H9 (cell line): ENCODE data around the gene ALDH3A2. TPM values are rescaled to one million over a fixed set of nuclear protein-coding genes. Genes with fewer than 3 reads are reported as not detected.

ENCODE experiments used
- DNase-seq: peaks from one replicate; pipeline ENCODE4 v3.0.0-alpha.2; 2017
- H2AFZ ChIP-seq: one replicate; pipeline ENCODE4 v1.6.1; 2013; ENCODE audit warnings: mild to moderate bottlenecking, low read length, control low read depth, moderate library complexity
- H2AK5ac ChIP-seq: 2 replicates; pipeline ENCODE4 v1.6.1; 2013; ENCODE audit warnings: low read length, control low read depth, mixed read lengths; ENCODE audit not compliant: insufficient read length
- H2BK120ac ChIP-seq: one replicate; pipeline ENCODE4 v1.6.1; 2013; ENCODE audit warnings: low read depth, mild to moderate bottlenecking, low read length, control low read depth, inconsistent platforms; ENCODE audit not compliant: poor library complexity, severe bottlenecking
- H2BK12ac ChIP-seq: 2 replicates; pipeline ENCODE4 v1.6.1; 2013; ENCODE audit warnings: low read length, control low read depth, mixed read lengths, low read depth; ENCODE audit not compliant: insufficient read length
- H2BK15ac ChIP-seq: 2 replicates; pipeline ENCODE4 v1.6.1; 2013; ENCODE audit warnings: low read depth, low read length, control low read depth
- H2BK20ac ChIP-seq: one replicate; pipeline ENCODE4 v1.6.1; 2013; ENCODE audit warnings: low read depth, mild to moderate bottlenecking, low read length, control low read depth, inconsistent platforms; ENCODE audit not compliant: poor library complexity, severe bottlenecking
- H2BK5ac ChIP-seq: 2 replicates; pipeline ENCODE4 v1.6.1; 2013; ENCODE audit warnings: low read length, control low read depth, mixed read lengths; ENCODE audit not compliant: insufficient read length
- H3K14ac ChIP-seq: 2 replicates; pipeline ENCODE4 v1.6.1; 2013; ENCODE audit warnings: low read length, control low read depth; ENCODE audit not compliant: insufficient read depth
- H3K18ac ChIP-seq: 2 replicates; pipeline ENCODE4 v1.6.1; 2013; ENCODE audit warnings: low read depth, mild to moderate bottlenecking, mixed read lengths, low read length, control low read depth; ENCODE audit not compliant: insufficient read length
- H3K23ac ChIP-seq: 2 replicates; pipeline ENCODE4 v1.6.1; 2013; ENCODE audit warnings: low read length, control low read depth, mixed read lengths, low read depth; ENCODE audit not compliant: insufficient read length
- H3K23me2 ChIP-seq: 2 replicates; pipeline ENCODE4 v1.6.1; 2013; ENCODE audit warnings: low read depth, mild to moderate bottlenecking, mixed read lengths, low read length, control low read depth; ENCODE audit not compliant: insufficient read length, poor library complexity, severe bottlenecking
- H3K27ac ChIP-seq: 2 replicates; pipeline ENCODE4 v1.5.1; 2013; ENCODE audit warnings: low read length, control low read depth, mixed read lengths, low read depth; ENCODE audit not compliant: insufficient read length
- H3K27me3 ChIP-seq: 2 replicates; pipeline ENCODE4 v1.6.1; 2013; ENCODE audit warnings: low read length, control low read depth, inconsistent platforms; ENCODE audit not compliant: insufficient read depth
- H3K4ac ChIP-seq: 2 replicates; pipeline ENCODE4 v1.6.1; 2013; ENCODE audit warnings: low read depth, mild to moderate bottlenecking, control low read depth, inconsistent platforms, low read length, moderate library complexity
- H3K4me1 ChIP-seq: 2 replicates; pipeline ENCODE4 v1.6.1; 2013; ENCODE audit warnings: low read length, control low read depth, inconsistent platforms; ENCODE audit not compliant: insufficient read depth
- H3K4me2 ChIP-seq: 2 replicates; pipeline ENCODE4 v1.6.1; 2013; ENCODE audit warnings: low read length, control low read depth, mixed read lengths; ENCODE audit not compliant: insufficient read length, insufficient read depth
- H3K56ac ChIP-seq: 2 replicates; pipeline ENCODE4 v1.6.1; 2013; ENCODE audit warnings: low read depth, mild to moderate bottlenecking, mixed read lengths, low read length, control low read depth; ENCODE audit not compliant: insufficient read length
- H3K79me1 ChIP-seq: 2 replicates; pipeline ENCODE4 v1.6.1; 2013; ENCODE audit warnings: low read depth, mild to moderate bottlenecking, moderate library complexity, low read length, control low read depth, inconsistent platforms; ENCODE audit not compliant: insufficient read depth, poor library complexity, severe bottlenecking
- H3K79me2 ChIP-seq: 2 replicates; pipeline ENCODE4 v1.6.1; 2013; ENCODE audit warnings: low read length, control low read depth, inconsistent platforms; ENCODE audit not compliant: insufficient read depth
- H3K9ac ChIP-seq: 2 replicates; pipeline ENCODE4 v1.6.1; 2013; ENCODE audit warnings: low read length, control low read depth, mixed read lengths; ENCODE audit not compliant: insufficient read length; ENCODE audit errors: extremely low read depth
- H3K9me3 ChIP-seq: one replicate; pipeline ENCODE4 v1.6.1; 2013; ENCODE audit warnings: low read depth, low read length, inconsistent platforms; ENCODE audit not compliant: control insufficient read depth
- H3T11ph ChIP-seq: one replicate; pipeline ENCODE4 v1.6.1; 2013; ENCODE audit warnings: mild to moderate bottlenecking, low read length, control low read depth, inconsistent platforms
- H4K20me1 ChIP-seq: one replicate; pipeline ENCODE4 v1.6.1; 2013; ENCODE audit not compliant: control insufficient read depth, insufficient read length, insufficient read depth
- H4K5ac ChIP-seq: 2 replicates; pipeline ENCODE4 v1.6.1; 2013; ENCODE audit warnings: low read depth, mild to moderate bottlenecking, mixed read lengths, low read length, control low read depth; ENCODE audit not compliant: insufficient read length
- H4K8ac ChIP-seq: replicated peaks from 2 replicates; pipeline ENCODE4 v1.6.1; 2013; ENCODE audit warnings: low read length, control low read depth, mixed read lengths, low read depth; ENCODE audit not compliant: insufficient read length
- H4K91ac ChIP-seq: 2 replicates; pipeline ENCODE4 v1.6.1; 2013; ENCODE audit warnings: low read depth, mild to moderate bottlenecking, moderate library complexity, mixed read lengths, low read length, control low read depth; ENCODE audit not compliant: insufficient read length
- H3K27ac Mint-ChIP-seq, 3 experiments: 2 replicates in 2 of 3; 3 replicates in 1 of 3; pipeline ENCODE4 v1.8.0; 2020 to 2021; ENCODE audit warnings: mixed read lengths in 3 of 3, mild to moderate bottlenecking in 1 of 3, moderate library complexity in 1 of 3
- H3K27me3 Mint-ChIP-seq: 2 replicates; pipeline ENCODE4 v1.8.0; 2021; ENCODE audit warnings: low read depth, mild to moderate bottlenecking, moderate library complexity, mixed read lengths
- H3K36me3 Mint-ChIP-seq, 3 experiments: 2 replicates in 2 of 3; 3 replicates in 1 of 3; pipeline ENCODE4 v1.8.0; 2020 to 2021; ENCODE audit warnings: low read depth in 3 of 3, mixed read lengths in 3 of 3; ENCODE audit not compliant: insufficient read depth in 1 of 3
- H3K4me1 Mint-ChIP-seq, 2 experiments: 2 replicates each; pipeline ENCODE4 v1.8.0; 2020; ENCODE audit warnings: mixed read lengths in 2 of 2
- H3K4me3 Mint-ChIP-seq, 2 experiments: 2 replicates in 1 of 2; 3 replicates in 1 of 2; pipeline ENCODE4 v1.8.0; 2020 to 2021; ENCODE audit warnings: mild to moderate bottlenecking in 2 of 2, mixed read lengths in 2 of 2, moderate library complexity in 1 of 2
- H3K9me3 Mint-ChIP-seq, 2 experiments: 2 replicates in 1 of 2; 3 replicates in 1 of 2; pipeline ENCODE4 v1.8.0; 2020; ENCODE audit warnings: mild to moderate bottlenecking in 2 of 2, mixed read lengths in 2 of 2, moderate library complexity in 1 of 2
- WGBS: extraction: QIAGEN DNeasy Blood & Tissue Kit; methylation state at CpG from one replicate; pipeline ENCODE4 v1.1.7; 2013; ENCODE audit warnings: missing lambda C conversion rate, low lambda C conversion rate, mixed read lengths; ENCODE audit not compliant: insufficient read length; ENCODE audit errors: extremely low coverage; 5-methylcytosine and 5-hydroxymethylcytosine counted together
- total RNA-seq: library from RNA; stranded (reverse); gene quantifications from 2 replicates; pipeline ENCODE4 v1.2.1, GENCODE V29; 2021
- TF ChIP-seq, protein P1 (sequence below): fragments of 200-600 bp; sonication (generic); conservative IDR thresholded peaks from 3 replicates; pipeline ENCODE4 v1.8.0; 2021; ENCODE audit warnings: antibody characterized with exemption, mild to moderate bottlenecking

Gene ALDH3A2
- total RNA-seq, 1 experiment from 2014 or later: 100 TPM

DNA sequence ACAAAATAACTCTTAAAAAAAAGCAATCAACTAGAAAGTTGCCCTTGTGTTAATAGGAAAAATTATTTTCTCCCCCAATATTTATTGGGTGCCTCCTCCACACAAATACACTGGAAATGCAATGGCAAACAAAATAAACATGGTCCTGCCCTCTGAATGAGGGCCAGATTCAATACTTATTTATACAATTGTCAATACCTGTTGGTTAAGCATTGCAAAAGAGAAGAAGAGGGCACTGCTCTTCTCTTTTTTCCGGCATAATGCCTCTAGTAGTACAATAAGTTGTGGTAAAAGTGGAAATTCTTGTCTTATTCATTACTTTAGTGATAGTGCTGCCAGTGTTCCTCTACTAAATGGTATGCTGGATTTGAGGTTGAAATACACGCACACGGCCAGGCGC, 22.5 kb upstream of the ALDH3A2 start:
- H3K4me3 Mint-ChIP-seq: no peak overlapping the region
- Histone ChIP-seq H3K9ac (no peak overlapping the region), H3K79me2 (no peaks in the 10 kb centered on the region), H4K8ac (no peak overlapping the region), H3K23ac (no peak overlapping the region), H3K9me3 (no peaks in the 10 kb centered on the region), H3K23me2 (no peaks in the 10 kb centered on the region), H3T11ph (no peak overlapping the region), H2AK5ac (no peak overlapping the region), H4K20me1 (no peaks in the 10 kb centered on the region), H3K14ac (no peak overlapping the region), H3K4me1 (no peaks in the 10 kb centered on the region), H2BK15ac (no peak overlapping the region), H4K5ac (no peak overlapping the region), H3K4me2 (no peak overlapping the region), H2BK120ac (no peak overlapping the region), H3K4ac (no peak overlapping the region), H3K79me1 (no peaks in the 10 kb centered on the region), H4K91ac (no peak overlapping the region), H2AFZ (no peak overlapping the region), H2BK5ac (no peak overlapping the region), H3K27me3 (no peaks in the 10 kb centered on the region), H3K18ac (no peak overlapping the region), H2BK12ac (no peak overlapping the region), H3K27ac (no peak overlapping the region), H2BK20ac (no peak overlapping the region), H3K56ac (no peak overlapping the region)
- DNase-seq: no peak
- peaks cover 5 to 10% of the 10 kb centered on the region in 2 experiments; a peak in 4 of 5 replicates for H3K9me3 Mint-ChIP-seq
- no CpG with 5 or more reads among the region's 4 CpGs for WGBS
- H3K4me1 Mint-ChIP-seq: no peaks in the 10 kb centered on the region
- H3K27me3 Mint-ChIP-seq: no peaks in the 10 kb centered on the region; the same call in 1 of the 2 replicates
- H3K36me3 Mint-ChIP-seq: peaks cover 0 to 3% (median 3%) of the 10 kb centered on the region in 3 experiments; a peak in 2 of 7 replicates
- no peak overlapping the region for H3K27ac Mint-ChIP-seq
- TF ChIP-seq, protein P1, sequence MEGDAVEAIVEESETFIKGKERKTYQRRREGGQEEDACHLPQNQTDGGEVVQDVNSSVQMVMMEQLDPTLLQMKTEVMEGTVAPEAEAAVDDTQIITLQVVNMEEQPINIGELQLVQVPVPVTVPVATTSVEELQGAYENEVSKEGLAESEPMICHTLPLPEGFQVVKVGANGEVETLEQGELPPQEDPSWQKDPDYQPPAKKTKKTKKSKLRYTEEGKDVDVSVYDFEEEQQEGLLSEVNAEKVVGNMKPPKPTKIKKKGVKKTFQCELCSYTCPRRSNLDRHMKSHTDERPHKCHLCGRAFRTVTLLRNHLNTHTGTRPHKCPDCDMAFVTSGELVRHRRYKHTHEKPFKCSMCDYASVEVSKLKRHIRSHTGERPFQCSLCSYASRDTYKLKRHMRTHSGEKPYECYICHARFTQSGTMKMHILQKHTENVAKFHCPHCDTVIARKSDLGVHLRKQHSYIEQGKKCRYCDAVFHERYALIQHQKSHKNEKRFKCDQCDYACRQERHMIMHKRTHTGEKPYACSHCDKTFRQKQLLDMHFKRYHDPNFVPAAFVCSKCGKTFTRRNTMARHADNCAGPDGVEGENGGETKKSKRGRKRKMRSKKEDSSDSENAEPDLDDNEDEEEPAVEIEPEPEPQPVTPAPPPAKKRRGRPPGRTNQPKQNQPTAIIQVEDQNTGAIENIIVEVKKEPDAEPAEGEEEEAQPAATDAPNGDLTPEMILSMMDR: no peak
